Measurements from ENCODE around the gene CACNA1A.

DNA sequence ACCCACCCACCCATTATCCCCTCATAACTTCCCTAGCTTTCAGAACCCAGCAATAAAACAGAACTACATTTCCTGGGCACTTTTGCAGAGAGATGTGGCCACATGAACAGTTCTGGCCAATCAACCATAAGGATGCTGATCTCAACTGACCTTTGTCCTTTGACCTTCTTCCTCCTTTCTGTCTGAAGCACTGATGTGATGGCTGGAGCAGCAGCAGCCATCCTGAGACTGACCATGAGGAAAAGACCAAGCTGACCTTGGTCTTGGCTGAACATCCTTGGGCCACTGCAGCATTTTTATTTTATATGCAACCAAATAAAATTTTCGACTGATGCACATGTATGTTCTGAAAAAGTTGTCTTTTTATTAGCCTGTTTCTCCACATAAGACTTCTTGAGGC, 33.1 kb upstream of the CACNA1A start:
- TF ChIP-seq, protein P1, sequence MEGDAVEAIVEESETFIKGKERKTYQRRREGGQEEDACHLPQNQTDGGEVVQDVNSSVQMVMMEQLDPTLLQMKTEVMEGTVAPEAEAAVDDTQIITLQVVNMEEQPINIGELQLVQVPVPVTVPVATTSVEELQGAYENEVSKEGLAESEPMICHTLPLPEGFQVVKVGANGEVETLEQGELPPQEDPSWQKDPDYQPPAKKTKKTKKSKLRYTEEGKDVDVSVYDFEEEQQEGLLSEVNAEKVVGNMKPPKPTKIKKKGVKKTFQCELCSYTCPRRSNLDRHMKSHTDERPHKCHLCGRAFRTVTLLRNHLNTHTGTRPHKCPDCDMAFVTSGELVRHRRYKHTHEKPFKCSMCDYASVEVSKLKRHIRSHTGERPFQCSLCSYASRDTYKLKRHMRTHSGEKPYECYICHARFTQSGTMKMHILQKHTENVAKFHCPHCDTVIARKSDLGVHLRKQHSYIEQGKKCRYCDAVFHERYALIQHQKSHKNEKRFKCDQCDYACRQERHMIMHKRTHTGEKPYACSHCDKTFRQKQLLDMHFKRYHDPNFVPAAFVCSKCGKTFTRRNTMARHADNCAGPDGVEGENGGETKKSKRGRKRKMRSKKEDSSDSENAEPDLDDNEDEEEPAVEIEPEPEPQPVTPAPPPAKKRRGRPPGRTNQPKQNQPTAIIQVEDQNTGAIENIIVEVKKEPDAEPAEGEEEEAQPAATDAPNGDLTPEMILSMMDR (conservative IDR thresholded peaks at IDR 0.05), result no peak
- TF ChIP-seq ZFX (IDR thresholded peaks at IDR 0.05), result no peak

Data from C4-2B (cell line).